COR-L47 (cell line): Measurements from ENCODE around the gene PLPPR4.
"Not testable (repeated sequence)": the region's sequence is repeated elsewhere in the genome, so short reads cannot be mapped to it uniquely, and the experiment has no call there.

ENCODE experiments used
- DNase-seq: peaks from one replicate; lab custom pipeline; 2025; lab: John Stamatoyannopoulos, UW

Gene PLPPR4

DNA sequence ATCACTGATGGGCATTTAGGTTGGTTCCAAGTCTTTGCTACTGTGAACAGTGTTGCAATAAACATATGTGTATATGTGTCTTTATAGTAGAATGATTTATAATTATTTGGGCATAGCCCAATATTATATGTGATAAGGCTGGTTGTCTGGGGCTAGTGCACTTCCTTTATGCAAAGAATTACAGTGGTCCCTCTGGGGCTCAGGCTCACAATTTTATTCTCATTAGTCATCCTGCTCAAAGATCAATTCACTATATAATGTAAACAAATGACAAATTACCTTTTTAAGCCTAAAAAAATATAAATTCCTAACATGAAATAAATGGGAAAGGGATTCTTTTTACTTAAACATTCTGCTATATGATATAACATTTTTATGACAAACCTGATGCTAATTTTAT lies 5.0 kb downstream of the PLPPR4 start:
- DNase-seq, result no peak

DNA sequence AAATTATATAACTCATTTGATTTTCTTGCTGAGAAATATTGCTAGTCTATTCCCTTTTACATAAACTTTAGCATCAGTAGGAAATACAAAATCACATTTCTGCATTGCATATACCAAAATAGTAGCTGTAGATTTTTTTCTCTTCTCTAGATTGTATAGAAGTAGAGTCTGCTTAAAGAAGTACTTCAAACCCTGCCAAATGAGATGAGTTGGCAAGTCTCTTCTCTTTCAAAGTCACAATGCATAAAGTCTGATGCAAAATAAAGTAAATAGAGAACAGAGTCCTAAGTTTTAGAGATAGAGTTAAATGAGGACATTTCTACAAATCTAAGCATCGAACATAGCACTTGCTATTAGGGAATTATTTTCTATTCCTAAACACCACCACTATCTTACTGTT lies 6.4 kb downstream of the PLPPR4 start:
- no peak for DNase-seq

DNA sequence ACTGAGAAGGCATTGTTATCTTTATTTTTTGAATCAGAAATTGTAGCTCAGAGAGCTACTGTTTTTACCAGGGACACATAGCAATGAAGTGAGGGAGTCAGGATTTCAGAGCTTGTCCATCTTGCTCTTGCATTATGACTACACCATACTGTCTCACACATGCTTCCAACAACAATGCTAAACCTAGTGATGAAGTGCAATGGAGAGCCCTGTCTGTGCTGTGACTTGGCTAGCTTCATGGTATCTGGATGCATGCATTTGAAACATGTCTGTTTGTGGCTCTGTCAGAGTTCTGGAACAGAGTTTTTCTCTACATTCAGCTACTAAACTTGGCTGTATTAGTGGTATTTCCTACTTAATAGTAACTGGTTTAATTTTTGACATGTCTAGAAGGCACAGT lies 7.0 kb downstream of the PLPPR4 start:
- DNase-seq, result no peak

DNA sequence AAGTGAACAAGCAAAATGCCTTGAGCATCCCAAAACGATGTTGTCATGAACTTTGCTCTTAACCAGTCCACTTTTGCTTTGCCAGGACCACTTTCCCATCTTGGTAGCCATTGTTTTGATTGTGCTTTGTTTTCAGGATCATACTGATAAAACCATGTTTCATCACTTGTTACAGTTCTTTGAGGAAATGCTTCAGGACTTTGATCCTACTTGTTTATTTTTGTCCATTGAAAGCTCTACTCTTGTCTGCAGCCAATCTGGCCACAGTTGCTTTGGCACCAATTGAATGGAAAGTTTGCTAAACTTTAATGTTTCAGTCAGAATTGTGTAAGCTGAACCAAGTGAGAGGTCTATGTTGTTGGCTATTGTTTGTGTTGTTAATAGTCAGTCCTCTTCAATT lies 12.8 kb downstream of the PLPPR4 start:
- no peak for DNase-seq

DNA sequence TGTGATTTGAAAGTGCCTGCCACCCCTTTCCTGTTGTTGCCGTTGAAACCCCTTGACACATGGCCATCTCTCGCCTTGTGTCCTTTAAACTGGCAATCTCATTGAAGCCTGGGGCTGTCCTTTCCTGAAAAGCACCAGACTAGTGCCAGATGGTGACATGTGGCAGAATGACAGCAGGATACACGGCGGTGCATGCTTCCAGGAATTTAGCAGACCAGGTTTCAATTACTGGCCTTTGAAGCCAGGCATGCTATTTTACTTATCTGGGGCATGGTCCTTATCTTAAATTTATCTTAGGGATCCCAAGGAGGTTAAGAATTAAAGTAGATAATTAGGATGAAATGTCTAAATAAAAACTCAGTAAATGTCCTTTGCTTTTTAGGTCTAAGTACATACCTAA lies 15.2 kb downstream of the PLPPR4 start:
- DNase-seq, result no peak

DNA sequence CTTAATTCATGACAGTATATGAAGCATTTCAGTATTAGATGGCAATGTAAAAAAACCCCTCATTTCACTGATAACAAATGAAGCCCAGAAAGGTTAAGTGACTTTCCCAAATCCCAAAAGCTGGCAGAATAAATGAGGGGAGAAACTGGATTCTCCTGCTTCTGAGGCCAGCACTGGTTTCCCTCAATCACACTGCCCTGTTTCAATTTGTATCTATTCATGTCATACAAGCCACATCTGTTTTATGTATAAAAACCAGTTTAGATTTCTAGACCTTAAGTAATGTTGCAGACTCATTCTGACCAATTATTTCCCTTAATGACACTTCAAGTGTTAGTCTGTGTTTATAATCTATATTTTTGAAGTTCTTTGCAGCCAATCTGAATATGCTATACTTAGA lies 16.8 kb downstream of the PLPPR4 start:
- no peak for DNase-seq

DNA sequence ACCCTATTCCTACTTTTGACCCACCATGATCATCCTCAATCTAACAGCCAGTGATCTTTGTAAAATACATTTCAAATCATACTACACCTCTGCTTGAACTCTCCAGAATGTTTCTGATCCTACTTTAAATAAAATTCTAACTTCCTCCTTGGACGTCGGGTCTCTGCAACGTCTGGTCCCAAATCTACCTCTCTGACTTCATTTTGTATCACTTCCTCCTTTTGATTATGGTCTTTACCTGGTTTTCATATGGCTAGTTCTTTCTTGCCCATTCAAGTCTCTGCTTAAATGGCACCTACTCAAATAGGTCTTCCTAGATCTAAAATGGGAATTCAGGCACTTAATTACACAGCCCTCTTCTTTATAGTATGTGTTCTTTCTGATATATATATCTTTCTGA lies 18.2 kb downstream of the PLPPR4 start:
- no peak for DNase-seq

DNA sequence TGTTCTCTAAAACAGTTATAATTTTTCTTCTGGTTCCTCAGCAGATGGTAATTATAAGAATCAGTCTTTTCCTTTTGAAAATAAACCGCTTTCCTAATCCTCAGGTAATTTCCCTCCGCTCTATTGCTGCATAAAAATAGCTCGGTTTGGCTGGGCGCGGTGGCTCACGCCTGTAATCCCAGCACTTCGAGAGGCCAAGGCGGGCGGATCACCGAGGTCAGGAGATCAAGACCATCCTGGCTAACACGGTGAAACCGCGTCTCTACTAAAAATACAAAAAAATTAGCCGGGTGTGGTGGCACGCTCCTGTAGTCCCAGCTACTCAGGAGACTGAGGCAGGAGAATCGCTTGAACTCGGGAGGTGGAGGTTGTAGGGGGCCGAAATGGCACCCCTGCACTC lies 19.2 kb downstream of the PLPPR4 start:
- DNase-seq, result not testable (repeated sequence)

DNA sequence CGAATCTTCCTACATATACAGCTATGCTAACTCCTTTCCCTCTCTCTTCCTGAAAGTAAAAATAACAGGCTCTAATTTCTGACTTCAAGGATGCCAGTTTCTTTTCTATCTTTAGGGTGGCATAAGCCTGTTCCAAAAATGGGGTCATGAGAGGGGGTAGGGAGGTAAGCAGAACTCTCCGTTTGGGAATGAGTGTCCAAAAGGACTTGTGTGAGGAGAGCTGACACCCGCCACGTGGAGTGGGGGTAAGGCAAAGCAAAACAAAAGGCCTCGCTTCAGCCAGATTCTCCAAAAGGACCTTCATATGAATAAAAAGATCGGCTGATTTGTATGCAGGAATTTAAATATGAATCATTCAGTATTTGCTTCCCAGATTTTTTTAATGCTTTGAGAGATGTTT lies 28.6 kb downstream of the PLPPR4 start:
- DNase-seq, result no peak

DNA sequence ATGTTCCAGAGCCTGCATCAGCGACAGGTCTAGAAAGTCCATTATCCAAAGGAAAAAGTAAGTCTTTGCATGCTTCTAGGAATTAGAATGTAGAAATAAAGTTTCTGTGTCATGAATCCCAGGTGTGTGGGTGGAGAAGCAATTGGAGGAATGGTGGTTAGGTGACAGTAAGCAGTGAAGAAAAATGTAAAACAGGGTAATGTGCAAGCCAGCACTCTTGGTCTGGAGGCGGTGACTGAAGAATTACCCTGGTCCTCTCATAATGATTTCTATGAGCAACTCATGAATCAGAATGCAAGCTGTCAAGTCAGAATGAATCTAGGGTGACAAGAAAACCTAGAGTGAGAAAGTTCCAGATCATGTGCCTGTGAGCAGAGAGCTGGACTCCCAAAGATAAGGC lies 33.6 kb downstream of the PLPPR4 start:
- no peak for DNase-seq

DNA sequence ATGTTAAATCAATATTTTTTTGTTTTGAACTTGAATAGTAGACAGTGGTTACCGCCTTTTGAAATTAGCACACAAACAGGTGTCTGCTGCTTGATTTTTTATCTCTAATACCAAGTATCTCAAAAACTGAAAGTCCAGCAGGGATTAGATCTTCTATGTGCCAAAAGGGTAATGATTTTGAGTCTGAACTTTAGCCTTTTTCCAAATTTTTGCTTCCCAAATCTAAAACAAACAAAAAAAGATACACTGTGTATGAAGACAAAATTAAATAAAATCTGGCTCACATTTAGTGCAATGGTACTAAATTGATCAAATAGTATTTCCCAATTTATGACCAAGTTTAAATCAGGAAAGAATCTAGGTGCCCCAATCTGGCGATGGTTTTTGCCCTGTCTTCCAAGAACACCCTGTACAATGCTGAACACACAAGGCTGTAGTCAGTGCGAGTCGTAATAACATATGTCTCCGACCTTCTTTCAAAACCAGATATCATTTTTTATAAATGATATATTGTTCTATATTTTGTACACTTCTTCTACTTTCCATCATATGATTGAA lies 40.5 kb downstream of the PLPPR4 start:
- DNase-seq, result no peak

DNA sequence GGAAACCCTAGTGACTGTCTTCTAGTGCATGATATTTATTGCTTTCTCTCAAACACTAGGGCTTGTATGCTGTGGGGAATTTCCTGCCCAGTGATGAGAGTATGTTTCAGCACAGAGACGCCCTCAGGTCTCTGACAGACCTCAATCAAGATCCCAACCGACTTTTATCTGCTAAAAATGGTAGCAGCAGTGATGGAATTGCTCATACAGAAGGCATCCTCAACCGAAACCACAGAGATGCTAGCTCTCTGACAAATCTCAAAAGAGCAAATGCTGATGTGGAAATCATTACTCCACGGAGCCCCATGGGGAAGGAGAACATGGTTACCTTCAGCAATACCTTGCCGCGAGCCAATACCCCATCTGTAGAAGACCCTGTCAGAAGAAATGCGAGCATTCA lies 41.3 kb downstream of the PLPPR4 start:
- no peak for DNase-seq

DNA sequence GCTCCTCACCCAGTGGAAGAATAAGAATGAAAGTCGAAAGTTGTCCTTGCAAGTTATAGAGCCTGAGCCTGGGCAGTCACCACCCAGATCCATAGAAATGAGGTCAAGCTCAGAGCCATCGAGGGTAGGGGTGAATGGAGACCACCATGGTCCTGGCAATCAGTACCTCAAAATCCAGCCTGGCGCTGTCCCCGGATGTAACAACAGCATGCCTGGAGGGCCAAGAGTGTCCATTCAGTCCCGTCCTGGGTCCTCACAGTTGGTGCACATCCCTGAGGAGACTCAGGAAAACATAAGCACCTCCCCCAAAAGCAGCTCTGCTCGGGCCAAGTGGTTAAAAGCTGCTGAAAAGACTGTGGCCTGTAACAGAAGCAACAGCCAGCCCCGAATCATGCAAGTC lies 41.8 kb downstream of the PLPPR4 start:
- DNase-seq, result no peak

DNA sequence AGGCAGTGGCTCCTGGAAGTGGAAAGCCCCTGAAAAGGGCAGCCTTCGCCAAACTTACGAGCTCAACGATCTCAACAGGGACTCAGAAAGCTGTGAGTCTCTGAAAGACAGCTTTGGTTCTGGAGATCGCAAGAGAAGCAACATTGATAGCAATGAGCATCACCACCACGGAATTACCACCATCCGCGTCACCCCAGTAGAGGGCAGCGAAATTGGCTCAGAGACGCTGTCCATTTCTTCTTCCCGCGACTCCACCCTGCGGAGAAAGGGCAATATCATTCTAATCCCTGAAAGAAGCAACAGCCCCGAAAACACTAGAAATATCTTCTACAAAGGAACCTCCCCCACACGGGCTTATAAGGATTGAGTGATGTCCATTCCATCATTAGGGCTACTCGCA lies 42.4 kb downstream of the PLPPR4 start:
- DNase-seq, result no peak

DNA sequence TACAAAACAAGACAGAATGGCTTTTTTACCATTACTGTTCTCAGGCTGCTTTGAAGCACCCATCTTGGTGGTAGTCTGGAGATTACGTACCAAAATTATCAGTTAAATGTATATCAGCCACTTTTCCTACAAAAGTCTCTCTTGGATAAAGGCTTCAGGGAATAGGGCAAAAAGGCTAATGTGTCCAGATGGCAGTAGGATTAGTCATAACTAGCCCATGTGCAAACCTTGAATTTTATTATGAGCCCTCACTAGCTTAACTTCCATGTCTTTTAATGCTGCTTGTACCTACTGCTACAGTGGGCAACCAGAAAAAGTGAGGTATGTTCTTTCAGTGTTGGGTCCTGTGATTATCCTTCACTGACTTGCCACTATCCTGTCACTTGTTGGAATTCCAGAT lies 51.0 kb downstream of the PLPPR4 start:
- no peak for DNase-seq

DNA sequence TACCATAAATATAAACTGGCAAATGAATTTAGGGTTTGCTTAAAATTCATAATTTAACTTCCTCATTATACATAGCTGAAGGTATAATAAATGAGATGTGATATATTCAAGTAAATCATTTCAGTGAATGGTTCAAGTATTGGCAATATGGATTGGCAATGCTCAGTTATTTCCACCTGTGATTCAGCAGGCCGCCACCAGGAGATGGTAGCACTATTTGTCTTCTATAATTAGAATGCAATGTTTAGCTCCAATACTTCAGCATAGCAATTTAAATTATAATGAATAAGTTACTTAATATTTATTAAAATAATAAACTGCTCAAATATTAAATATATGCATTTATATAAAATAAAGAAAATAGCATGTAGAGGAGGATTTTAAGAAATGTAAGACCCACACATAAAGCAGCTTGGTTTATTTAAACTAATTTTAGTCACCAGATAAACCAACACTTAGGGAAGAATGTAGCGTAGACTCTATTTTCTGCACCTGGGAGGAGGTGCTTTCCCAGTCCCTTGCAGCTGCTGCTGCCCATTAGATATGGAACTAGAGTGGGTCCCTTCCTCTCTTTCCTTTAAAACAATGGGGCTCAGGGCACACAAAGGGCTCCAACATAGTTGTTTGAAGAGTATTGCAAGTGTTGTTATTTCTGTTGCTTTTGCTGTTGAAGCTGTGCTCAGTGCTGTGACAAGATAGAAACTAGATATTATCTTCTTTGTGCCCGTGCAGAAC lies 62.1 kb downstream of the PLPPR4 start:
- DNase-seq, result no peak

DNA sequence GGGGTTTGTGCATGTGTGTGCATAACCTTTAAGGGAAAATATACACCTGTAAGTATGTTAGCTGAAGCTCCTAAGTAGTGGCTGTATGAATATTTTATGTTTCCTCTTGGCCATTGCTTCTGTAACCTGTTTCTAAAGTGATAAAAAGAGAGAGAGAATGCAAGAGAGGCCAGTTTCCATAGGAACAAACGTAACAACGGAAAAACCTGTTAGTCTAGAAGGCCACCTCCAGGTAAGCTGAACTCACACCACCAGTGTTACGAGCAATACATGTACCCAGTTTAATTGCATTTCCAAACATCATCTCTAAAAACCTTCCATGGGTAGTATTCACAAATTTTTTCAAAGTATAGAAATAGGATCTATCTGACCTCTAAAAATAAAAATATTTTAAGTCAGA lies 63.1 kb downstream of the PLPPR4 start:
- DNase-seq, result no peak

DNA sequence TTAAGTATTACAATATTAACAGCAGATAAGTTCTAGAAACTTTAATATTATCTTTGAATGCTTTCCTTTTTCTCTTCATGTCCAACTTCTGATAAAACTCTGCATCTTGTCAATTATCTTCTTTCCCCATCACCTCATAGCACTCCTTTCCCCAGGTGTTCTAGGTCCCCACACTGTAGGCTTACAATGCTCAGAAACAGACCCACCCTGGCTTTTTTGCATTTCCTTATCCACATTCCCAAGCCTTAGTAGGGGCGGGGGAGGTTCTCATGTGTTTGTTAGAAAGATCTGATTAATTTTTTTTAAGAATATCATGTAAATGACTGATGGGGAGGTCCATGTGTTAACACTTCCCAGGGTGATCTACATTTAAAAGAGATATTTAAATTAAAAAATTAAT lies 63.9 kb downstream of the PLPPR4 start:
- no peak for DNase-seq

DNA sequence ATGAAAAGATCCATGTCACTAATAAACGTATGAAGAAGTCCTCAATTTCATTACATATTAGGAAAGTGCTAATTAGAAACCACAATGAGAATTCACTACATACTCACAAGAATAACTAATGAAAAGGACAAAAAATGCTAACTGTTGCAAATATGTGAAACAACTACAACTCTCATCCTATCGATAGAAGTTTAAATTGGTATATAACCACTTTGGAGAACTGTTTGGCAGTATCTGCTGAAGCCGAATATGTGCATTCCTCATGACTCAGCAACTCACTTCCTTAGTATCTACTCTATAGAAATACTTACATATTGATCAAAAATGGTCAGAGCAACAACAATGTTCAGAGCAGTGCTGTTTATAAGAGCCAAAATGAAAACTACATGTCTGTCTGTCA lies 66.8 kb downstream of the PLPPR4 start:
- DNase-seq, result no peak

DNA sequence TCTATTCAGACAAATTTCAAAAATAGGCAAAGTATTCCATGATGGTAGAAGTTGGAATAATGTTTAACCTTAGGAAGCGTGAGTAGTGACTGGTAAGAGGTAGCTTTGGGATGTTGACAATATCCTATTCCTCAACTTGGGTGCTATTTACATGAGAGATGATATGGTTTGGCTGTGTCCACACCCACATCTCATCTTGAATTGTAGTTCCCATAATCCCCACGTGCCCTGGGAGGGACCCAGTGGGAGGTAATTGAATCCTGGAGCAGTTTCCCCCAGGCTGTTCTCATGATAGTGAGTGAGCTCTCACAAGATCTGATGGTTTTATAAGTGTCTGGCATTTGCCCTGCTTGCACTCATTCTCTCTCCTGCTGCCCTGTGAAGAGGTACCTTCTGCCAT lies 67.3 kb downstream of the PLPPR4 start:
- DNase-seq, result no peak

DNA sequence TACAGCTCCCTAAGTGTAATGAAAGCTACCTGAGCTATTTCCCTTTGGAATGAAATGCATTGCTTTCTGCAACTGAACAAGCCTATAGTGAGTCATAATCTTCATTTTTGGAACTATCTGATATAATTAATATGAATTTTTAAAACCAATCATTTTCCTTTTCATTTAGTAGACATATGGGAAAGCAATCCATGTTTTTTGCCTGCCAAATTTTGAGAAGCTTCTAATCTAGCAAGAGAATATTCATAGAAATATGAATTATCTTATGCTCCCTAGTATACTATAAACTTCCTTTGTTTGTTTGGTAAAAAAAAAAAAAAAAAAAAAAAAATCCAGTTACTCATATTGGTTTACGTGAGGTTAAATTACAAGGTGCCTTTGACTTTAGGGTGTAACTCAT lies 68.3 kb downstream of the PLPPR4 start:
- no peak for DNase-seq

DNA sequence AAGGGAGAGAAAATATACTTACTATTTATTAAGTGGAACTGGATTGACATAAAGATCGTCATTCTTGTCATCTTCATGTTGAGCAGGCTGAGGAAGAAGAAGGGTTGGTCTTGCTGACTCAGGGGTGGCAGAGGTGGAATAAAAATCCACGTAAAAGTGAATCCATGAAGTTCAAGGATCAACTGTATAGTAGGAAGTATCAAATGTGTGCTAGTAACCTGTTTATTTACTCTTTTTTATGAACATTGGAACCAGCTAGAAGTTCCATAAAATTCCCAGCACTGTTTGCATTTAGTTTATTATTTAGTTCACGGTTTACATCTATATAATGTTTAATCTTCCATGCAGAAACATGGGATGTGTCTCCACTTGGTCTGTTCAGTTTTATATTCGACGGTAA lies 70.7 kb downstream of the PLPPR4 start:
- DNase-seq, result no peak

DNA sequence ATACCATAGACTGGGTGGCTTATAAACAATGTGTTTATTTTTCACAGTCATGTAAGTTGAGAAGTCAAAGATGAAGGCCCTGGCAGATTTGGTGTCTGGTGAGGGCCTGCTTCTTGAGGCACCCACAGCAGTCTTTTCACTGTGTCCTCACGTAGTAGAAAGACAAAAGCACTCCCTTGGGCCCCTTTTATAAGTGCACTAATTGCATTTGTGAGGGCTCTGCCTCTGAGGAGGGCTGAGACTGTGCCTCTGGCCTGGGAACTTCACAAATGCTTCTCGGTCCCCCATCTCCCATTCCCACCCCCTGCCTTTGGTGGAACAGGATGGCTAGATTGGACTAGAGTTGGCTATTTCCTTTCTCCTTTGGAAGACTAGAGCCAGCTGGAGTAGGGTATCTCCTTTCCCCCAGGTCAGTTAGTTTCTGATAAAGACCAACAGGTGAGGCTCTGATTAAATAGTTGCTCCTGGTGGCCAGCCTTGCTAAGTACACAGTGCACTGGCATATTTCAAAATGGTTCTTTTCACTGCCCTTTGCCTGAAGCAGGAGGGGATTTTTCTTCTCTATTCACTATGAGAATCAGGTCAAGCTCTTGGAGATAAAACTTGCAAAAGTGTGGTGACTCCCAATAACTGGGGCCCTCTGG lies 82.9 kb downstream of the PLPPR4 start:
- no peak for DNase-seq
